PC-9 (cell line): ENCODE measurements around the gene ITGB3. TPM values are rescaled to one million over a fixed set of nuclear protein-coding genes. Genes with fewer than 3 reads are reported as not detected.

Source experiments
- BruUV-seq: library from RNA; stranded (reverse); fragments of 400-500 nt; replicated peaks from 2 replicates; lab custom pipeline; 2021; lab: Mats Ljungman, UMichigan
- CTCF ChIA-PET: fragments of 300-600 bp; sonication (Branson Sonifier 250); formaldehyde crosslinking; loops from one replicate; lab custom pipeline; 2022; ENCODE audit warnings: antibody characterized with exemption; lab: Charles Lee
- POLR2A ChIA-PET: fragments of 300-600 bp; sonication (Branson Sonifier 250); formaldehyde crosslinking; loops from one replicate; lab custom pipeline; 2022; ENCODE audit warnings: antibody characterized with exemption; ENCODE audit not compliant: unreplicated experiment; lab: Charles Lee
- DNase-seq, 2 experiments: peaks; one replicate each; pipeline versions ENCODE4 v3.0.0 to v3.0.0-alpha.2; 2015 to 2022; ENCODE audit warnings: mixed read lengths in 1 of 2
- H2AFZ ChIP-seq: fragments of 200-600 bp; sonication (generic); 2 replicates; pipeline ENCODE4 v1.8.1; 2017; ENCODE audit warnings: antibody characterized with exemption
- H3F3A ChIP-seq: fragments of 200-600 bp; sonication (generic); 2 replicates; pipeline ENCODE4 v1.8.1; 2017; ENCODE audit warnings: antibody characterized with exemption, mild to moderate bottlenecking, low read depth; ENCODE audit not compliant: insufficient read depth
- H3K27ac ChIP-seq: fragments of 200-600 bp; sonication (generic); 2 replicates; pipeline ENCODE4 v1.6.1; 2016; ENCODE audit warnings: mixed run types
- H3K27me3 ChIP-seq: fragments of 200-600 bp; sonication (generic); 2 replicates; pipeline ENCODE4 v1.6.1; 2016; ENCODE audit warnings: low read depth, mixed run types; ENCODE audit not compliant: insufficient read depth
- H3K36me3 ChIP-seq: fragments of 200-600 bp; sonication (generic); 2 replicates; pipeline ENCODE4 v1.6.1; 2016; ENCODE audit warnings: low read depth, mixed run types
- H3K4me1 ChIP-seq: fragments of 200-600 bp; sonication (generic); replicated peaks from 2 replicates; pipeline ENCODE4 v1.6.1; 2016; ENCODE audit warnings: mixed run types; ENCODE audit not compliant: insufficient read depth
- H3K4me2 ChIP-seq: fragments of 200-600 bp; sonication (generic); 2 replicates; pipeline ENCODE4 v1.6.1; 2017; ENCODE audit warnings: mixed run types
- H3K4me3 ChIP-seq: fragments of 200-600 bp; sonication (generic); 2 replicates; pipeline ENCODE4 v1.6.1; 2016; ENCODE audit warnings: mixed run types
- H3K79me2 ChIP-seq: fragments of 200-600 bp; sonication (generic); 2 replicates; pipeline ENCODE4 v1.6.1; 2017; ENCODE audit warnings: low read depth, mixed run types
- H3K9me2 ChIP-seq: fragments of 200-600 bp; sonication (generic); 2 replicates; pipeline ENCODE4 v1.8.1; 2017; ENCODE audit warnings: mild to moderate bottlenecking; ENCODE audit not compliant: insufficient read depth
- H3K9me3 ChIP-seq: fragments of 200-600 bp; sonication (generic); 2 replicates; pipeline ENCODE4 v1.8.1; 2016; ENCODE audit warnings: low read depth; ENCODE audit not compliant: insufficient read depth
- H4K20me1 ChIP-seq: fragments of 200-600 bp; sonication (generic); 2 replicates; pipeline ENCODE4 v1.8.1; 2017; ENCODE audit not compliant: insufficient read depth
- CTCF ChIP-seq: fragments of 200-600 bp; sonication (generic); conservative IDR thresholded peaks from 2 replicates; pipeline ENCODE4 v1.6.1; 2017; ENCODE audit warnings: mixed run types, antibody characterized with exemption, mild to moderate bottlenecking, moderate library complexity
- EZH2 ChIP-seq: fragments of 200-600 bp; sonication (generic); IDR thresholded peaks from 2 replicates; pipeline ENCODE4 v1.8.0; 2017; ENCODE audit warnings: antibody characterized with exemption, low read depth
- intact Hi-C: fragments of 100-400 bp; cut with micrococcal nuclease; formaldehyde crosslinking; loops from one replicate; pipeline ENCODE4 v1.10.0; 2022; ENCODE audit not compliant: unreplicated experiment
- total RNA-seq: library from RNA; stranded (reverse); gene quantifications from 2 replicates; pipeline ENCODE4 v1.2.3, GENCODE V29; 2021

Gene ITGB3
- total RNA-seq, 1 experiment from 2014 or later: 0.31 TPM

- no peak overlapping the region for H3K4me3 ChIP-seq
- H4K20me1 ChIP-seq: no peaks in the 10 kb centered on the region
- POLR2A ChIA-PET: no interaction called here
- no peaks in the 10 kb centered on the region for H3K36me3 ChIP-seq
- no peaks in the 10 kb centered on the region for H3K27me3 ChIP-seq
- H3K4me2 ChIP-seq: no peak overlapping the region
- H3K4me1 ChIP-seq: peaks cover 22% of the 10 kb centered on the region
- H2AFZ ChIP-seq: no peak overlapping the region
- DNase-seq: no peak
- H3F3A ChIP-seq: 0 out of 2 replicates have a peak, but pooled peaks cover 6% of the 10 kb centered on the region
- H3K9me2 ChIP-seq: no peaks in the 10 kb centered on the region; the same call in 1 of the 2 replicates
- CTCF ChIA-PET: no interaction called here
- no peaks in the 10 kb centered on the region for H3K9me3 ChIP-seq
- no peak overlapping the region for H3K27ac ChIP-seq
- H3K79me2 ChIP-seq: no peaks in the 10 kb centered on the region
- BruUV-seq: no TSS peak
- TF ChIP-seq EZH2 (no peak), CTCF (no peak)
- intact Hi-C loops: no loop called here
Measured at GRCh38 chr17:47286198-47286914, 32.7 kb downstream of the ITGB3 start.

GRCh38 chr17:47287068-47287467 lies 33.4 kb downstream of the ITGB3 start:
- CTCF ChIA-PET: no interaction called here
- H3K9me2 ChIP-seq: no peaks in the 10 kb centered on the region; the same call in 1 of the 2 replicates

GRCh38 chr17:47287639-47288038 lies 34.0 kb downstream of the ITGB3 start:
- no TSS peak for BruUV-seq
- Histone ChIP-seq H3K9me3 (no peaks in the 10 kb centered on the region), H3K4me1 (peaks cover 27% of the 10 kb centered on the region), H4K20me1 (no peaks in the 10 kb centered on the region), H3K4me2 (no peak overlapping the region), H3K27ac (no peak overlapping the region), H3K4me3 (no peak overlapping the region), H2AFZ (no peak overlapping the region), H3K9me2 (no peaks in the 10 kb centered on the region; the same call in 1 of the 2 replicates), H3K36me3 (no peaks in the 10 kb centered on the region), H3K27me3 (no peaks in the 10 kb centered on the region), H3K79me2 (no peaks in the 10 kb centered on the region), H3F3A (0 out of 2 replicates have a peak, but pooled peaks cover 10% of the 10 kb centered on the region)
- TF ChIP-seq EZH2: no peak
- no peak for TF ChIP-seq CTCF
- POLR2A ChIA-PET: no interaction called here
- intact Hi-C loops: no loop called here
- CTCF ChIA-PET: no interaction called here
- no peak for DNase-seq

More at GRCh38 chr17:47287068-47287467, 33.4 kb downstream of the ITGB3 start:
- no peak for DNase-seq
- no peaks in the 10 kb centered on the region for H3K27me3 ChIP-seq
- no TSS peak for BruUV-seq
- no peaks in the 10 kb centered on the region for H3K79me2 ChIP-seq
- TF ChIP-seq CTCF: no peak
- no peak for TF ChIP-seq EZH2
- peaks cover 27% of the 10 kb centered on the region for H3K4me1 ChIP-seq
- H4K20me1 ChIP-seq: no peaks in the 10 kb centered on the region
- H3K4me3 ChIP-seq: no peak overlapping the region
- no peak overlapping the region for H3K4me2 ChIP-seq
- H3F3A ChIP-seq: 0 out of 2 replicates have a peak, but pooled peaks cover 10% of the 10 kb centered on the region
- no peaks in the 10 kb centered on the region for H3K9me3 ChIP-seq
- POLR2A ChIA-PET: no interaction called here
- no peak overlapping the region for H3K27ac ChIP-seq
- intact Hi-C loops: no loop called here
- no peaks in the 10 kb centered on the region for H3K36me3 ChIP-seq
- no peak overlapping the region for H2AFZ ChIP-seq
